Stimulated activated CD8-positive, alpha-beta memory T cell treated with anti-CD3 and anti-CD28 coated beads, Interleukin-12 subunit alpha, Interleukin-12 subunit beta, amount 100 ng/mL, for 4 hours (primary cell): ENCODE measurements around the gene SCN7A.
"Not testable (repeated sequence)": the region's sequence is repeated elsewhere in the genome, so short reads cannot be mapped to it uniquely, and the experiment has no call there.

Experiments used
- DNase-seq: peaks from one replicate; pipeline ENCODE4 v3.0.0-alpha.2; 2020; ENCODE audit warnings: low read depth

SCN7A gene

DNA sequence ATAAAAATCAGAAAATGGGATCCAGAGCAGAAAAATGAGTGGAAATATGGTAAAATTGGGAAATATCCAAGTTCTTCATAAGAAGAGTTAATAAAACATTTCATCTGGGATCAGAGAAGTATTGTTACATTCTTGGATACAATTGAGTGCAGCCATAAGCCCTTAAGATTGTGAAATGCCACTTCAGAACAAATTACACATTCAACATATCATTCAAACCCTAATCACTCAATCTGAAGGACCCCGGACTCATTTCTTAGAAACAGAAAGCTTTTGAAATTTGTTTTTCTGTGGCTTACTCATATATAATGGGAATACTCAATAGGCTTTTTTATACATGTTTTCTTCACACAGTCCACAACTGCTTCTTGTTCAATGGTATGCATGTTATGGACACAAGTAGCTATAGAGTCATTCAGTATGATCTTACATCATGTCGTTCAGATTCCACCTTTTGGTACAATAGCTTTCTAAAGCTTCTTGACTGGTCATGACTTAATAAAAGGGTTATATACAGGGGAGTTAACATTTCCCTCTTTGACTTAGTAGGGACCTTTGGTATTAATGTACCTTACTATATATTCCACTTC, 39.9 kb downstream of the SCN7A start:
- no peak for DNase-seq

DNA sequence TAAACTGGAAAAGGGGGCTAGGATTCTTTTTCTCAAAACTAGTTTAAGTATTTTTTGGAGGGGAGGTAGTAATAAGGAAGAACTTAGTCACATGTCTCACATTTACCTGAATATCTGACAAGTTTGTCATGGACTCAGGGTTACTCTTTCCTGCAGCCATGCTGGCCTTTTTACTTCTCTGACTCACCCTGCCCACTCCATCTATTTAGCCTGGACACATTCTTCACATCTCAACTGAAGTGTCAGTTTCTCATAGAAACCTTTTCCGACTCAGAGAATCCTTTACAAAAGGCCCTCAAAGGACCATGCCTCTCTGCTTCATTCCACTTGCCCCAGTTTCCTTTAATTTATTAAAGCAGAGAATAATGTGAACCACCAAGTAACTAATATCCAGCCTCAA, 42.6 kb downstream of the SCN7A start:
- no peak for DNase-seq

DNA sequence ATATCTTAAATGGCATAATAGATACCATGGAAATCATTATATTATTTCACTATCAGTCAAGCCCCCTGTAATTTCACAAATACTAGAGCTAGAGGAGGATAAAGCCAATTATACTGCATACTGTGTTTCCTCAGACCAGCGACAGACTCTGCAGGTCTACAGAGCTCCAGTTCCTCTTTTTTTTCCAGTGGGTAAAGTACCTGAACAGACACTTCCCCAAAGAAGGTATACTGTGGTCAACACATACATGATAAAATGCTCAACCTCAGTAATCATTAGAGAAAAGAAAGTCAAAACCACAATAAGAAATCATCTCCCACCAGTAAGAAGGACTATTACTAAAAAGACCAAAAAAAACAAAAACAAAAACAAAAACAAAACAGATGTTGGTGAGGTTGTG, 44.6 kb downstream of the SCN7A start:
- DNase-seq, result no peak

DNA sequence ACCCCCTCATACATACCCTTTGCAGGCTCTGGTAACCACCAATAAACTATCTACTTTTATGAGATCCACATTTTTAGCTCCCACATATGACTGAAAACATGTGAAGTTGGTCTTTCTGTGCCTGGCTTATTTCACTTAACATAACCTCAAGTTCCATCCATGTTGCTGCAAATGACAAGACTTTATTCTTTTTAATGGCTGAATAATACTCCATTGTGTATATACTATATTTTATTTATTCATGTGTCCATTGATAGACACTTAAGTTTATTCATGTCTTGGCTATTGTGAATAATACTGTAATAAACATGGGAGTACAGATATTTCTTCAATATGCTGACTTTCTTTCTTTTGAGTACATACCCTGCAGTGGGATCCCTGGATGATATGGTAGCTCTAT, 45.9 kb downstream of the SCN7A start:
- no peak for DNase-seq

DNA sequence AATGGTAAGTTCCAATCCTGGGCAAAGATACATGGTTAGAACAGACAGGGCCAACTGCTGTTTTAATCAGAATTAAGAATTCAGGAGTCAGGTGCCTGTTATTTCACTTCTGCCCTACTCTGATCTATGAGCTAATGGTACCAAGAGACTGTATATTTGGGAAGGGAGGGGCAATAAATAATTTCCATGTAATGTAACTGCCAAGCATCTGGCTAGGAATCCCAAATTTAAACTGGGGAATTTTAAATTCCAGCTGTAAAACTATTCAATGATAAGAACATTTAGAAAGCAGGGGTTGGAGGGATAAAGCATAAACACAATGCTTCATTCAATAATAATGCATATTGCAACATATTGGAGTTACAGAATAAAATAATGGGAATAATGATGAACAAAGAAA, 49.7 kb downstream of the SCN7A start:
- DNase-seq, result no peak

DNA sequence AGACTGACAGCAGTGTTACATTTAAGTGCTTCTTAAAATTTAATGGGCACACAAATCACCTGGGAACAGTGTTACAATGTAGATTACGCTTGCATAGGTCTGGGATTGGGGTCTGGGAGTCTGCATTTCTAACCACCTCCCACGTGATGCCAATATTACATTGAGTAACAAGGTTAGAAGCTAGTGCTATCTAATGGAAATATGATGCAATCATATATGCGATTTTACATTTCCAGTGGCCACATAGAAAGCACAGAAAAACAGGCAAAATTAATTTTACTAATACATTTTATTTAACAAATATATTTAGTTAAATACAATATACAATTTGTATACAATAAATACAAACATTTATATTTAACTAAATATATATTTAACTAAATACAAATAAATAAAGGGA, 53.7 kb downstream of the SCN7A start:
- DNase-seq, result no peak

DNA sequence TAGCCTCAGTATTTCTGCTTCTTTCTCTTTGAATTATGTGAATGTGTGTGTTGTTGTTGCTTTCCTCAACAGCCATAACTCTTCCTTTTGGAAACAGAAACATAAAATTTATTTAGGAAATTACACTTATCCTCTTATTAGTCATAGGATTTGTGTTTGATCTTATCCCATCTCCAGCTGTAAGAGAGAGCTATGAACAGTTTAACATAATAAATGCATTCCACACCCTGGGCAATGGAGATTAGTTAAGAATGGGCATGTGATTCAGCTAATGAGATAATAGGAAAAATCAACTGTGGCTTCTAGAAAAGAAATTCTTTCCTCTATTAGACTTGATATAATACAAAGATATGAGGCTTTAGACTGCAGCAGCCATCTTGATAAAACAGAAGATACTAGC, 55.0 kb downstream of the SCN7A start:
- DNase-seq, result no peak

DNA sequence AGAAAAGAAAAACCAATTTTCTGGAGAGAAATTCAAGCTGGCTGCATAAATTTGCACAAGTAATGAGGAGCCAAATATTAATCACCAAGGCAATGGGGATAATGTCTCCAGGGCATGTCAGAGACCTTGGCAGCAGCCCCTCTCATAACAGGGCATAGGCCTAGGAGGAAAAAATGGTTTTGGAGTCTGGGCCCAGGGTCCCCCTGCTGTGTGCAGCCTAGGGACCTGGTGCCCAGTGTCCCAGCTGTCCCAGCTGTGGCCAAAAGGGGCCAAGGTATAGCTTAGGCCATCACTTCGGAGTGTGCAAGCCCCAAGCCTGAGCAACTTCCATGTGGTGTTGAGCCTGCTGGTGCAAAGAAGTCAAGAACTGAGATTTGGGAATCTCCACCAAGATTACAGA, 57.1 kb downstream of the SCN7A start:
- DNase-seq, result no peak

DNA sequence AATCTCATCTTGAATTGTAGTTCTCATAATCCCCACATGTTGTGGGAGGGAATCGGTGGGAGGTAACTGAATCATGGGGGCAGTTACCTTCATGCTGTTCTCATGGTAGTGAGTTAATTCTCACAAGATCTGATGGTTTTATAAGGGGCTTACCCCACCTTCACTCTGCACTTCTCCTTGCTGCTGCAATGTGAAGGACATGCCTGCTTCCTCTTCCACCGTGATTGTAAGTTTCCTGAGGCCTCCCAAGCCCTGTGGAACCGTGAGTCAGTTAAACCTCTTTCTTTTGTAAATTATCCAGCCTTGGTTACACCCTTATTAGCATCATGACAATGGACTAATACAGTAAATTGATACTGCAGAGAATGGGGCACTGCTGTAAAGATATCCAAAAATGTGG, 57.9 kb downstream of the SCN7A start:
- DNase-seq, result no peak

DNA sequence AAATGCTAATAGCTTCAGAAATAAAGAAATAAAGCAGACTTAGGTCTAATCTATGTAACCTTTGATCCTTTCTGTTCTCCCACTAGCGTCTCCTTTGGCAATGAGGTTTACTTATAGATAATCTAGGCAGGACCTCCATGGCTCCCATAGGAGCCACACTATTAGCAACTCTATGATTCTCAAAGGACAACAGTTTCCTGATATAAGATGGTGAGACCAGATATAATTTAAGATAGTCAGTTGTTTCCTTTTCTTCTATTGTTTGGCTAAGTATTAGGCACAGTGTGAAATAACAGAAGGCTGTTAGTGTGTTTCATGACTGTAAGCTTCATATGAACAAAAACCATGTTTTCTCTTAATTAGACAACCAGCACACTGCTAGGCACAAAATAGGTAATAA, 59.6 kb downstream of the SCN7A start:
- DNase-seq, result no peak

DNA sequence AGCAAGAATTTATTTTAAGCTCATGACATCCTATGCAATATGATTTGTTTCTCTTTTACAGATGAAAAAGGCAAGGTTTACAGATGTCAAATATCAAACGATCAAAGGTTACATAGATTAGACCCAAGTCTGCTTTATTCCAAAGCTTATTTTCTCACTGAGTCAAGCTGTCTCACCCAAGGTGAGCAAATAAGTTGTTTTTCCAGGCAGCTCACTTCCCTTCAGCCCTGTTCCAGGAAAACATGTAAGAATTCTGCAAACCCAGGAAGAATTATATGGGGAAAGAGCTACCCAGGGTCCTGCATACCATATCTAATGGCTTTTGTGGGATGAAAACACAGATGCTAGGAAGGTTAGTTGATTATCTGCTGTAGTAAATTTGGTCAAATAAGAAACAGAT, 60.6 kb downstream of the SCN7A start:
- no peak for DNase-seq

DNA sequence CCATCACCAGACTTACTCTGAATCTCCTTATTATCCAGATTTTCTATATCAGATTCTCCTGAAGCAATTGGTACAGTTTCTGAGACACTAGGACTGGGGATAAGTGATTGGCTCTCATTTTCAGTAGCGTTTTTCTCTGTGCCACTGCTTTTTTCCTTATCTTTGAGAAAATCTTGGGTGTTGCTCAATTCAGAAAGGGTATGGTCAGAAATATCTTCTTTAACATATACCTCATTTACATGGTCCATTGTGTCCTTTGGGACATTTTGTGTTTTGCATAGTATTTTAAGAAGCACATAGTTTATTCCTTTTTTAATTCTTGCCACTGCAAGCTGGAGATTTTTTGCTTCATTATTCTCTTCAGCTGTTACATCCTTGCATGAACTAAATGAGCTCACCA, 61.7 kb downstream of the SCN7A start:
- DNase-seq, result no peak

DNA sequence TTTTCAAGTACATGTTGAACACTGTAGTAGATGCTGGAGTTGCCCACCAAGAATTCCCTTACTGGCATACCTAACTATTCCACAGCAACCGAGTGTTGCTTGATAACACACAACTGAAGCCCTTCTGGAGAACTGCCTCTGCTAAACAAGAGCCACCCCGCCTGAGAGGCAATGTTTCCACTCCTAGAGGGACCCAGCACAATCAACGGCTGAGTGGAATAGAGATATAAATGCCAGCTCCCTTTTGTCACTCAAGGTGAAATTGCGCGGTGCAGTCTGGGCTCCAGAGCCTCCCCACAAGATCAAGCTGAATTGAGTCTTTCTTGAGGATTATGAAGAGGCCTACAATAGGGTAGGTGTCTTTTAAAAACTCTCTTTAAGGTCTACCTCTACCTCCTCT, 69.2 kb downstream of the SCN7A start:
- no peak for DNase-seq

DNA sequence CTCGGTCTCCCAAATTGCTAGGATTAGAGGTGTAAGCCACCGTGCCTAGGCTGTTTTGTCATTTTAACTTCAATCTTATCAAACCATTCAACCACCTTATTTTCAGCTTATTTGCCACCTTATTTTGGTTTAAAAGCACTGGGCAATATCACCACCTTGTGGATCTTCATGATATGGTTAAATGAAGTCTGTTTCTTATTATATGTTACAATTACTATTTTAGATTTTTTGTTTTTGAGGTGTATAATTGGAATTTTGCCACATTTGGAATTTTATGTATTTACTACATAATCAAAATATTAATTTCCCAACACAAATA, 74.5 kb downstream of the SCN7A start:
- DNase-seq, result no peak

DNA sequence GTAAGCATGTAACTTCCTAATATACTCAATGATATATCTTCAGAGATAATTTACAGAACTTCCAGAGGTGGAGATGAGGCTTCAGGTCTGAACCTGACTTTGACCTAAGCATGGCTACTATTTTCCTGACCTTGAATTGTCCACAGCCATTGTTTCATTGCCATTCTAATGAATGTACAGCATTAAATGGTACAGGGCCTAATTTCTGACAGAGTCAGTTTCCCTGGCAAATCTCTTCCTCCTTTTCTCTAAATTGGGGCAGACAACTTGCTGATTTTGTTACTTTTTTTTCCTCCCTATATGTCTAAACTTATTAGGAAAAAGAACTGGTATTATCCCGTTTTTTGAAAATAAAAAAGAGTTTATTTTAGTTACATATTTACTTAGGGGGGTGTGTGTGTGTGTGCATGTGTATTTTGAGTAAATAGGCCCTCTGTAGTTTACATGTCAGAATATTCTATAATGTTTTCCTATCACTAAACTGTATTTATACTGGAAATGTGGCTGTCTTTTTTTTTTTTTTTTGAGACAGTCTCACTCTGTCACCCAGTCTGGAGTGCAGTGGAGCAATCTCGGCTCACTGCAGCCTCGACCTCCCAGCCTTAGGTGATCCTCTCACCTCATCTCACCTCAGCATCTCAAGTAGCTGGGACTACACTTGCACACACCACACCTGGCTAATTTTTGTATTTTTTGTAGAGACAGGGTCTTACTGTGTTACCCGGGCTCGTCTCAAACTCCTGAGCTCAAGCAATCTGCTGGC, 75.0 kb downstream of the SCN7A start:
- DNase-seq, result no peak

DNA sequence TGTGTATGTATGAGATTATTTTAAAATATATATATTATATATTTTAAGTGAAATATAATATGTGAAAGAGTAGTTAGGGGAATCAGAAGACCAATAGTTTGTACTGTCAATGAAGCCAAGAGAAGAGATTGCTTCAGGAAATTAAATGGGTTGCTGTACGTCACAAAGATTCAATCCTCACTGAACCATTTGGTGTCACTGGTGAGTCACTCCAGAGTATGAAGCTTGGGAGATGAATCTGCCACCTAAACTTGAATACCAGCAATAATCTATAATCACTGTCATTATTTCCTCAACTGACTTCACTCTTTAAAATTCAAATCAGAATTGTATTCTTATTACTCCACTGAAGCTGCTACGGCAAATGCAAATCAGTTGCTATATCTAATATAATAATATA, 76.4 kb downstream of the SCN7A start:
- no peak for DNase-seq

DNA sequence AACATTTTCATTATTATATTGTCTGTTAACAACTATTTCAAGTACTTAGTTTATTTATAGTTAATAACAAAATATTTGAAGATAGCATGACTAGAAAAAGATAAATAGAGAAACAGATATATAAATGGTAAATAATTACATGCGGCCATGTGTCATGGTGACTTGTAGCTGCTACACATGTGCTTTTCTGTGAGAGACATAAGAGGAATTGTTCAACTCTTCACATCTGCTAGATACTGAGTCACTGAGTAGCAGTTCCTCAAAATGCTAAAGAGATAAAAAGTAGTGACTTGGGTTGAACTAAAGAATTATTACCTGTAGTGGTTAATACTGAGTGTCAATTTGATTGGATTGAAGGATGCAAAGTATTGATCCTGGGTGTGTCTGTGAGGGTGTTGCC, 80.8 kb downstream of the SCN7A start:
- no peak for DNase-seq

DNA sequence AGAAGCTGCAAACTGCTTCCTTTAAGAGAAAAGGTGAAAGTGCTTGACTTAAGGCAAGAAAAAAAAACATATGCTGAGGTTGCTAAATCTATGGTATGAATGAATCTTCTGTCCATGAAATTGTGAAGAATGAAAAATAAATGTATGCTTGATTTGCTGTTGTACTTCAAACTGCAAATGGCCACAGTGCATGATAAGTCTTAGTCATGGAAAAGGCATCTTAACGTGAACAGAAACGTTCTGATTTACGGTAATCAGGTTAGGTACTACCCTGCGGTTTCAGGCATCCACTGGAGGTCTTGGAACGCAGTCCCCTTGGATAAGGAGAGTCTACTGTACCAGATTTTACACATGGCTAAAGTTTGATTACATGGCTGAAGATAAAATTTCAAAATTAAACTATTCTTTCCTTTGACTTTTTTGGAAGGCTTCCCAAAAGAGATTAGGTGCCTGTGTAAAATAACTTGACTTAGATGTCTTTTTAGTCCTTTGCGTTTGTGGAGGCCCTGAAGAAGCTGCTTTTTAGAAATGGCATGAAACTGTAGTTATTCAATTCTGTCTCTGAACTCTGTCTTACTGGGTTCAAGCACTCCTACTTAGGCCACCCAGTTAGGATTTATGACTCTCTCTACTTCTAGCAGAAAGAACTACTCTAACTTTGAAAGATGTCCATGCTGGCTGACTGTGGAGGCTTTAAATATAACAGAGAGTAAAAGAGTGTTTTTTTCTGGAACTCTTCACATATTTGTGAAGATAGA, 82.4 kb downstream of the SCN7A start:
- no peak for DNase-seq

DNA sequence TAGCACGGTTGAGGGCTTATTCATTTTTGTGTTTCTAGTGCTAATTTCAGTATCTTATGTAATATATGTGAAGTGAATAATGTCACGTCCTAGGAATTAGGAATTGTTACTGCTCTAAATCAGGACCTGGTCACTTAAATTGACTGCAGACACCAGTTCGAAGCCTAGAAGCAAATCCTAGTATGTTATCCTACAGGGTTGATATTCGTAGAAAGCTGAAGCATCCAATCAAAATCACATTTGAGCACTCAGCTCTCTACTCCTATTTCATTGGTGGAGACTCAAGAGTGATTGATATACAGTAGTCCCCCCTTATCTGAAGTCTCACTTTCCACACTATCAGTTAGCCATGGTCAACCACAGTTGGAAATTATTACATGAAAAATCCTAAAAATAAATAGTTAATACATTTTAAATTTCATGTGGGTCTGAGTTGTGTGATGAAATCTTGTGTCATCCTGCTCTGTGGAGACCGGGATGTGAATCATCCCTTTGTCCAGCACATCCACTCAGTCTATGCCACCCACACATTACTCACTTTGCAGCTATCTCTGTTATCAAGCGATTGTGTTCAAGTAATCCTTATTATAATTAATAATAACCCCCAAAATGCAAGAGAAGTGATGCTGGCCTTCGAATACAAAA, 83.1 kb downstream of the SCN7A start:
- DNase-seq, result no peak

DNA sequence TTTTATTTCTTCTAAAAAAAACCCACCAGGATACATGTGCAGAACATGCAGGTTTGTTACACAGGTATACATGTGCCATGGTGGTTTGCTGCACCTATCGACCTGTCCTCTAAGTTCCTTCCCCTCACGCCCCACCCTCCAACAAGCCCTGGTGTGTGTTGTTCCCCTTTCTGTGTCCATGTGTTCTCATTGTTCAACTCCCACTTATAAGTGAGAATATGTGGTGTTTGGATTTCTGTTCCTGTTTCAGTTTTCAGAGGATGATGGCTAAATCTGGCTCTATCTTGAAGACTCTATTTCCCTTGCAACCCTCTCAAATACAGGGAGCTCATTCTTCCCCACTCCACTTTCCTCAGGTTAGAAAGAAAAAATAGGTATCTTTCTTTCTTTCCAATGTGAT, 86.3 kb downstream of the SCN7A start:
- DNase-seq, result not testable (repeated sequence)

DNA sequence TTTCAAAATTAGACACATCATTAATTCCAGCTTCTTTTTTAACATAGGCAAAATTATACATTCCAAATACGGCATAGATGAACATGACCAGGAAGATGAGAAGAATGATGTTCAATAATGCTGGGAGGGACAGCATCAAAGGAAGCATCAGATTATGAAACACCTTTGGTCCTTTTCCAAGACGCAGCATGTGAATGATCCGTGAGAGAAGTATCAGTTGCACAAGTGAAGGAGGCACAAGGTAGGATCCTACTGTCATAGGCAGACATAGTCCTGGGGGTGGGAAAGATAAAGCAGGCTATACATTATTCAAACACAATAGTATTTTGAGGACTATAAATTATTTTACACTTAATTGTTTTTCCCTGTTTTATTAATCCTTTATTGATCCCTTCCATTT, 87.7 kb downstream of the SCN7A start:
- DNase-seq, result no peak

DNA sequence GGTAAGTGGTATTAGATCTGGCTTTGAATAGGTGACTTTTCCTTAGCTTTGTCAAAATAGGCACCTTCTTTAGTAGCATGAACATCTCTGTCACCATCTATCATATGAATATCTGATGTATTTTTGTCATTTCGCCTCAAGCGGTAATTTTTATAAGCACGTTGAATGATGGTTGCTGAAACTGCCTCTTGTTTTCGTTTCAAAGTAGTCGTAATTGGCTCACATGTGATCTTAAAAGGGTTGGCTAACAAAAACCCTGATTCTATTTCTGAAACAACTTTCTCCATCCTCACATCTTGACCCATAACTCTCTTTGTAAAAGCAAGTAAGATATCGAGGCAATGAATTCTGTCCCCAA, 88.5 kb downstream of the SCN7A start:
- DNase-seq, result no peak

DNA sequence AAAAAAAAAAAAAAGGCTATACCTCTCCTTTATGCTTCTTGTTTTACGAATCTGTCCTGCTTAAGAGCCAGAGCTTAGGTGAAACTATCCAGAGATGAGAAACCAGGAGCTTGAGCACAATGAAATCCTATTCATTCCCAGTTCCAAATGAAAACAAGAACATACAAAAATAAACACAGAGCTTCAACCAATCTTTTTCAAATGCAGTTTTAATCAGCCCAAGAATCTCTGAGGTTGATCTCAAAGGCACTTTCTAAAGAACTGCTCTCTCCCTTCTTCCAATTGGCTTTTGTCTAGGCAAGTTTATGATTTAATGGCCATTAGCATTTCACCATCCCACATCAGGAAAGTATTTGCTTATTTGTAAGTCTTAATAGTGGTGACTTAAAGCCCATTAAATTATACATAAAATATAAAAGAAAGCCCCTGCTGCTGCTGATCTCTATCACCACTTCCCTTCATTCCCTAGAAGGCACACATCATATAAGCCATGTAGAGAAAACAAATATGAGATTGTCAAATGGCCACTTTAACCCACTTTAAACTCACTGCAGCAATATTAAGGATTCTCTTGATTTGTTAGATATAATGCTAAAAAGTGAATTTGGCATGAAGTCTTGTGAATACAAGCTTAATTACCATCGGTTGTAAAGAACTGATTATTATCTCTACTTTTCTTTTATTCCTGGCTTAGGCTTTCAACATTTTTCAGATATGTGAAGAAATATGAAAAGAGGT, 89.0 kb downstream of the SCN7A start:
- DNase-seq, result no peak
